Fibroblast of lung (primary cell): ENCODE measurements around the gene NAA35. TPM values are rescaled to one million over a fixed set of nuclear protein-coding genes. Genes with fewer than 3 reads are reported as not detected.

Experiments
- DNase-seq, 2 donors: peaks; one replicate each; pipeline versions ENCODE4 v3.0.0 to v3.0.0-alpha.2; 2010; ENCODE audit warnings: low read depth in 2 of 2
- H2AFZ ChIP-seq: 2 replicates; pipeline ENCODE4 v1.5.1; 2012; ENCODE audit warnings: low read length, control low read depth, inconsistent platforms
- H3K27ac ChIP-seq: 2 replicates; pipeline ENCODE4 v1.5.1; 2011; ENCODE audit warnings: low read length, control low read depth; ENCODE audit not compliant: insufficient read depth
- H3K27me3 ChIP-seq: 2 replicates; pipeline ENCODE4 v1.5.1; 2011; ENCODE audit warnings: mild to moderate bottlenecking, low read length; ENCODE audit not compliant: control insufficient read depth, insufficient read depth
- H3K36me3 ChIP-seq: 2 replicates; pipeline ENCODE4 v1.5.1; 2011; ENCODE audit warnings: low read length; ENCODE audit not compliant: control insufficient read depth, insufficient read depth
- H3K4me1 ChIP-seq: 2 replicates; pipeline ENCODE4 v1.5.1; 2011; ENCODE audit warnings: low read length; ENCODE audit not compliant: control insufficient read depth, insufficient read depth; ENCODE audit errors: extremely low read depth
- H3K4me2 ChIP-seq: 2 replicates; pipeline ENCODE4 v1.5.1; 2011; ENCODE audit warnings: low read length, control low read depth; ENCODE audit not compliant: insufficient read depth; ENCODE audit errors: extremely low read depth
- H3K4me3 ChIP-seq, 4 experiments: fragments of 200-600 bp in 1 of 4; sonication (generic) in 1 of 4; replicated peaks in 1 of 4; 2 replicates each; pipeline ENCODE4 v1.5.1; 2011 to 2016; ENCODE audit warnings: low read length in 4 of 4, low read depth in 3 of 4, mild to moderate bottlenecking in 3 of 4, control low read depth in 2 of 4, inconsistent platforms in 1 of 4, mixed read lengths in 1 of 4; ENCODE audit not compliant: insufficient read depth in 1 of 4; ENCODE audit errors: control extremely low read depth in 1 of 4
- H3K79me2 ChIP-seq: 2 replicates; pipeline ENCODE4 v1.5.1; 2012; ENCODE audit warnings: mild to moderate bottlenecking, low read length, inconsistent platforms; ENCODE audit not compliant: control insufficient read depth, insufficient read depth
- H3K9ac ChIP-seq: 2 replicates; pipeline ENCODE4 v1.5.1; 2011; ENCODE audit warnings: mild to moderate bottlenecking, low read length, control low read depth; ENCODE audit not compliant: insufficient read depth
- H3K9me3 ChIP-seq: 2 replicates; pipeline ENCODE4 v1.5.1; 2012; ENCODE audit warnings: low read depth, low read length; ENCODE audit not compliant: control insufficient read depth, insufficient read depth
- H4K20me1 ChIP-seq: 2 replicates; pipeline ENCODE4 v1.5.1; 2011; ENCODE audit warnings: low read length; ENCODE audit not compliant: control insufficient read depth, insufficient read depth; ENCODE audit errors: extremely low read depth
- CTCF ChIP-seq, 2 donors: IDR thresholded peaks in 1 of 2; conservative IDR thresholded peaks in 1 of 2; 1 replicate in 1 of 2; 2 replicates in 1 of 2; pipeline ENCODE4 v1.5.1; 2011 to 2012; ENCODE audit warnings: low read length in 2 of 2, control low read depth in 1 of 2, inconsistent platforms in 1 of 2, low read depth in 1 of 2, mild to moderate bottlenecking in 1 of 2
- EZH2 ChIP-seq: IDR thresholded peaks from 2 replicates; pipeline ENCODE4 v1.5.1; 2012; ENCODE audit warnings: low read length, control low read depth, mild to moderate bottlenecking; ENCODE audit errors: missing control alignments
- polyA plus RNA-seq, 2 donors: library from polyadenylated mRNA; depleted of rRNA in 1 of 2; stranded (reverse) in 1 of 2; unstranded in 1 of 2; fragments of >200 nt; gene quantifications; 2 replicates each; pipeline ENCODE4 v1.2.1, GENCODE V29; 2011 to 2012; ENCODE audit warnings: missing spikeins in 1 of 2
- total RNA-seq: library from RNA; depleted of rRNA; stranded (reverse); fragments of >200 nt; gene quantifications from 2 replicates; pipeline ENCODE4 v1.2.1, GENCODE V29; 2014

The NAA35 gene
- total and polyA plus RNA-seq, 2 donors (not counting 1 experiment from before 2014, with no cell fraction given): 20.5 to 23.5 TPM

- peak; percentile 71 for DNase-seq
- Histone ChIP-seq H3K9me3 (no peaks in the 10 kb centered on the region), H3K9ac (no peak overlapping the region), H3K27me3 (no peaks in the 10 kb centered on the region), H3K4me3 (no peak overlapping the region), H3K79me2 (no peaks in the 10 kb centered on the region), H3K4me2 (peak overlapping the region; percentile 52), H4K20me1 (no peaks in the 10 kb centered on the region), H3K27ac (no peak overlapping the region), H3K36me3 (no peaks in the 10 kb centered on the region), H3K4me1 (peaks cover 6% of the 10 kb centered on the region), H2AFZ (no peak overlapping the region)
- no peak for TF ChIP-seq CTCF (conservative IDR thresholded peaks at IDR 0.05 in 1 of 2, IDR thresholded peaks at IDR 0.05 in 1 of 2; ENCODE audit: low read depth in 1 of 2, low read length in 2 of 2)
- no peak for TF ChIP-seq EZH2
Observed at GRCh38 chr9:86041311-86041741, 100.4 kb downstream of the NAA35 start.

- Histone ChIP-seq H3K9ac (no peak overlapping the region), H3K4me1 (peaks cover 6% of the 10 kb centered on the region), H3K27me3 (no peaks in the 10 kb centered on the region), H3K4me2 (no peak overlapping the region), H4K20me1 (no peaks in the 10 kb centered on the region), H2AFZ (no peak overlapping the region), H3K36me3 (no peaks in the 10 kb centered on the region), H3K27ac (no peak overlapping the region), H3K4me3 (no peak overlapping the region), H3K79me2 (no peaks in the 10 kb centered on the region), H3K9me3 (no peaks in the 10 kb centered on the region)
- TF ChIP-seq EZH2: no peak
- TF ChIP-seq CTCF (conservative IDR thresholded peaks at IDR 0.05 in 1 of 2, IDR thresholded peaks at IDR 0.05 in 1 of 2; ENCODE audit: low read depth in 1 of 2, low read length in 2 of 2): no peak
- DNase-seq: no peak
Observed at GRCh38 chr9:86042199-86042978, 101.4 kb downstream of the NAA35 start.

GRCh38 chr9:86043586-86043985 lies 102.6 kb downstream of the NAA35 start:
- Histone ChIP-seq H4K20me1 (no peaks in the 10 kb centered on the region), H3K9ac (no peak overlapping the region), H3K4me3 (no peak overlapping the region), H3K36me3 (no peaks in the 10 kb centered on the region), H3K79me2 (no peaks in the 10 kb centered on the region), H3K4me1 (peaks cover 6% of the 10 kb centered on the region), H2AFZ (no peak overlapping the region), H3K9me3 (no peaks in the 10 kb centered on the region), H3K27me3 (no peaks in the 10 kb centered on the region), H3K27ac (no peak overlapping the region), H3K4me2 (no peak overlapping the region)
- TF ChIP-seq CTCF (conservative IDR thresholded peaks at IDR 0.05 in 1 of 2, IDR thresholded peaks at IDR 0.05 in 1 of 2; ENCODE audit: low read depth in 1 of 2, low read length in 2 of 2) (no peak), EZH2 (no peak)
- no peak for DNase-seq
